ENCODE measurements around the gene C6orf163. TPM values are rescaled to one million over a fixed set of nuclear protein-coding genes. Genes with fewer than 3 reads are reported as not detected.

The C6orf163 gene
- total RNA-seq, 1 experiment from 2014 or later = 1.2 TPM

DNA sequence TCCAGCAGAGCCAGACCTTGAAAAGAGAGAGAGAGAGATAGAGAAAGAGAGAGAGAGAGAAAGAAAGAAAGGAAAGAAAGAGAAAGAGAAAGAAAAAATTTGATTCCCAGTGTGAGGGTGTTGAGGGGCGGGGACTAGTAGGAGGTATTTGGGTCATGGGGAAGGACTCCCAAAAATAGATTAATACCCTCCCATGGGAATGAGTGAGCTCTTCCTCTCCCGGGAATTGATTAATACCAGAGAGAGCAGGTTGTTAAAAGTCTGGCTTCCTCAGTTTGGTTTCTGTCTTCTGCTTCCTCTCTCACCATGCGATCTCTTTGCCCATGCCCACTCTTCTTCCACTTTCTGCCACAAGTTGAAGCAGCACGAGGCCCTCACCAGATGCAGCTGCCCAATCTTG lies 34.3 kb downstream of the C6orf163 start:
- WGBS (ENCODE audit: extremely low coverage, insufficient read length, low lambda C conversion rate) = no CpG with 5 or more reads among the region's 4 CpGs
- Mint-ChIP-seq H3K4me1 (peaks cover 0 to 5% of the 10 kb centered on the region in 2 experiments; a peak in 2 of 4 replicates), H3K9me3 (no peaks in the 10 kb centered on the region)

More for the DNA sequence above, 34.3 kb downstream of the C6orf163 start:
- Histone ChIP-seq H2BK5ac (ENCODE audit: insufficient read length, low read length) (no peak overlapping the region), H4K91ac (ENCODE audit: insufficient read length, low read depth, low read length) (no peak overlapping the region), H2BK20ac (ENCODE audit: low read depth, low read length, poor library complexity, severe bottlenecking) (no peak overlapping the region), H2BK120ac (ENCODE audit: low read depth, low read length, poor library complexity, severe bottlenecking) (no peak overlapping the region), H4K20me1 (ENCODE audit: control insufficient read depth, insufficient read depth, insufficient read length) (no peaks in the 10 kb centered on the region), H3K9ac (ENCODE audit: extremely low read depth, insufficient read length, low read length) (no peak overlapping the region), H4K5ac (ENCODE audit: insufficient read length, low read depth, low read length) (no peak overlapping the region), H3K23ac (ENCODE audit: insufficient read length, low read depth, low read length) (no peak overlapping the region), H3K79me1 (ENCODE audit: insufficient read depth, low read depth, low read length, poor library complexity, severe bottlenecking) (no peaks in the 10 kb centered on the region), H3K79me2 (ENCODE audit: insufficient read depth, low read length) (no peaks in the 10 kb centered on the region), H3K27ac (ENCODE audit: insufficient read length, low read depth, low read length) (no peak overlapping the region), H3K56ac (ENCODE audit: insufficient read length, low read depth, low read length) (no peak overlapping the region), H3T11ph (ENCODE audit: low read length) (no peak overlapping the region), H2BK12ac (ENCODE audit: insufficient read length, low read depth, low read length) (no peak overlapping the region), H3K23me2 (ENCODE audit: insufficient read length, low read depth, low read length, poor library complexity, severe bottlenecking) (no peaks in the 10 kb centered on the region), H3K4ac (ENCODE audit: low read depth, low read length) (no peak overlapping the region), H3K9me3 (ENCODE audit: control insufficient read depth, low read depth, low read length) (no peaks in the 10 kb centered on the region), H4K8ac (replicated peaks; ENCODE audit: insufficient read length, low read depth, low read length) (no peak overlapping the region), H3K18ac (ENCODE audit: insufficient read length, low read depth, low read length) (no peak overlapping the region), H3K4me2 (ENCODE audit: insufficient read depth, insufficient read length, low read length) (no peak overlapping the region), H2BK15ac (ENCODE audit: low read depth, low read length) (no peak overlapping the region), H3K4me1 (ENCODE audit: insufficient read depth, low read length) (no peaks in the 10 kb centered on the region), H3K27me3 (ENCODE audit: insufficient read depth, low read length) (no peaks in the 10 kb centered on the region), H2AFZ (ENCODE audit: low read length) (no peak overlapping the region), H3K14ac (ENCODE audit: insufficient read depth, low read length) (no peak overlapping the region), H2AK5ac (ENCODE audit: insufficient read length, low read length) (no peak overlapping the region)
- H3K27me3 Mint-ChIP-seq (ENCODE audit: low read depth) = no peaks in the 10 kb centered on the region
- TF ChIP-seq, protein P1, sequence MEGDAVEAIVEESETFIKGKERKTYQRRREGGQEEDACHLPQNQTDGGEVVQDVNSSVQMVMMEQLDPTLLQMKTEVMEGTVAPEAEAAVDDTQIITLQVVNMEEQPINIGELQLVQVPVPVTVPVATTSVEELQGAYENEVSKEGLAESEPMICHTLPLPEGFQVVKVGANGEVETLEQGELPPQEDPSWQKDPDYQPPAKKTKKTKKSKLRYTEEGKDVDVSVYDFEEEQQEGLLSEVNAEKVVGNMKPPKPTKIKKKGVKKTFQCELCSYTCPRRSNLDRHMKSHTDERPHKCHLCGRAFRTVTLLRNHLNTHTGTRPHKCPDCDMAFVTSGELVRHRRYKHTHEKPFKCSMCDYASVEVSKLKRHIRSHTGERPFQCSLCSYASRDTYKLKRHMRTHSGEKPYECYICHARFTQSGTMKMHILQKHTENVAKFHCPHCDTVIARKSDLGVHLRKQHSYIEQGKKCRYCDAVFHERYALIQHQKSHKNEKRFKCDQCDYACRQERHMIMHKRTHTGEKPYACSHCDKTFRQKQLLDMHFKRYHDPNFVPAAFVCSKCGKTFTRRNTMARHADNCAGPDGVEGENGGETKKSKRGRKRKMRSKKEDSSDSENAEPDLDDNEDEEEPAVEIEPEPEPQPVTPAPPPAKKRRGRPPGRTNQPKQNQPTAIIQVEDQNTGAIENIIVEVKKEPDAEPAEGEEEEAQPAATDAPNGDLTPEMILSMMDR (conservative IDR thresholded peaks at IDR 0.05) = no peak
- H3K36me3 Mint-ChIP-seq (ENCODE audit: insufficient read depth in 1 of 3, low read depth in 3 of 3) = no peaks in the 10 kb centered on the region; a peak in 2 of 7 replicates
- DNase-seq = no peak
- no peak overlapping the region for H3K4me3 Mint-ChIP-seq
- H3K27ac Mint-ChIP-seq = no peak overlapping the region

All from H9 (cell line).